Neuronal stem cell (in vitro differentiated cells): ENCODE results near the gene EXO5.
A peak's percentile ranks its signal among the peaks of the same experiment; 100 is the strongest.

ENCODE experiments used
- DNase-seq: peaks from one replicate; pipeline ENCODE4 v3.0.0-alpha.2; 2013; ENCODE audit warnings: low spot score
- H2AFZ ChIP-seq: one replicate; pipeline ENCODE4 v1.6.1; 2013; ENCODE audit warnings: mild to moderate bottlenecking, low read length, inconsistent platforms
- H2AK5ac ChIP-seq: 2 replicates; pipeline ENCODE4 v1.6.1; 2013; ENCODE audit warnings: low read depth, mild to moderate bottlenecking, inconsistent platforms, low read length, moderate library complexity, mixed read lengths
- H2BK120ac ChIP-seq: 2 replicates; pipeline ENCODE4 v1.6.1; 2013; ENCODE audit warnings: low read depth, mild to moderate bottlenecking, inconsistent platforms, low read length, moderate library complexity, mixed read lengths
- H2BK12ac ChIP-seq: one replicate; pipeline ENCODE4 v1.6.1; 2013; ENCODE audit warnings: low read length, inconsistent platforms
- H2BK15ac ChIP-seq: 2 replicates; pipeline ENCODE4 v1.6.1; 2013; ENCODE audit warnings: mild to moderate bottlenecking, low read length, inconsistent platforms, mixed read lengths
- H2BK5ac ChIP-seq: one replicate; pipeline ENCODE4 v1.6.1; 2013; ENCODE audit warnings: inconsistent platforms, mild to moderate bottlenecking, low read length, moderate library complexity
- H3K14ac ChIP-seq: one replicate; pipeline ENCODE4 v1.6.1; 2013; ENCODE audit warnings: low read length, inconsistent platforms
- H3K18ac ChIP-seq: 2 replicates; pipeline ENCODE4 v1.6.1; 2013; ENCODE audit warnings: low read length, inconsistent platforms
- H3K23ac ChIP-seq: 2 replicates; pipeline ENCODE4 v1.6.1; 2013; ENCODE audit warnings: low read depth, mild to moderate bottlenecking, mixed read lengths, low read length, inconsistent platforms; ENCODE audit not compliant: poor library complexity
- H3K27ac ChIP-seq: replicated peaks from 3 replicates; pipeline ENCODE4 v1.5.1; 2013; ENCODE audit warnings: low read length, inconsistent platforms
- H3K27me3 ChIP-seq, 3 experiments: 2 replicates each; pipeline ENCODE4 v1.6.1; 2013; ENCODE audit warnings: low read length in 3 of 3, mild to moderate bottlenecking in 2 of 3, inconsistent platforms in 1 of 3, low read depth in 1 of 3, mixed read lengths in 1 of 3, moderate library complexity in 1 of 3; ENCODE audit not compliant: control insufficient read depth in 3 of 3, insufficient read depth in 3 of 3
- H3K36me3 ChIP-seq, 2 donors: replicated peaks in 1 of 2; 2 replicates each; pipeline ENCODE4 v1.6.1; 2013; ENCODE audit warnings: low read length in 2 of 2; ENCODE audit not compliant: control insufficient read depth in 2 of 2, insufficient read depth in 2 of 2
- H3K4ac ChIP-seq: 2 replicates; pipeline ENCODE4 v1.6.1; 2013; ENCODE audit warnings: inconsistent platforms, mild to moderate bottlenecking, low read length, moderate library complexity
- H3K4me1 ChIP-seq, 2 donors: 1 replicate in 1 of 2; 2 replicates in 1 of 2; pipeline ENCODE4 v1.6.1; 2013; ENCODE audit warnings: low read length in 2 of 2, low read depth in 1 of 2; ENCODE audit not compliant: control insufficient read depth in 2 of 2, insufficient read depth in 1 of 2
- H3K4me2 ChIP-seq: one replicate; pipeline ENCODE4 v1.6.1; 2013; ENCODE audit warnings: mild to moderate bottlenecking, low read length, inconsistent platforms; ENCODE audit not compliant: insufficient read depth, poor library complexity, severe bottlenecking
- H3K4me3 ChIP-seq, 2 donors: 2 replicates each; pipeline ENCODE4 v1.5.1; 2013; ENCODE audit warnings: low read length in 2 of 2, mild to moderate bottlenecking in 2 of 2, inconsistent platforms in 1 of 2, moderate library complexity in 1 of 2
- H3K79me1 ChIP-seq: one replicate; pipeline ENCODE4 v1.6.1; 2013; ENCODE audit warnings: low read depth, mild to moderate bottlenecking, inconsistent platforms, low read length, moderate library complexity
- H3K9ac ChIP-seq: one replicate; pipeline ENCODE4 v1.6.1; 2013; ENCODE audit warnings: mild to moderate bottlenecking, low read depth, low read length, inconsistent platforms; ENCODE audit not compliant: poor library complexity
- H3K9me3 ChIP-seq, 2 donors: replicated peaks in 1 of 2; 2 replicates each; pipeline versions ENCODE3 to v1.6.1; 2013; ENCODE audit warnings: low read length in 2 of 2, mild to moderate bottlenecking in 2 of 2, inconsistent platforms in 1 of 2, low read depth in 1 of 2, mixed read lengths in 1 of 2, moderate library complexity in 1 of 2; ENCODE audit not compliant: control insufficient read depth in 2 of 2, insufficient read depth in 1 of 2
- H4K8ac ChIP-seq: one replicate; pipeline ENCODE4 v1.6.1; 2013; ENCODE audit warnings: low read depth, mild to moderate bottlenecking, inconsistent platforms, low read length, moderate library complexity
- H4K91ac ChIP-seq: one replicate; pipeline ENCODE4 v1.6.1; 2013; ENCODE audit warnings: low read length, low read depth, mild to moderate bottlenecking, inconsistent platforms; ENCODE audit not compliant: poor library complexity
- WGBS, 2 donors: extraction: QIAGEN DNeasy Blood & Tissue Kit; methylation state at CpG; one replicate each; pipeline ENCODE4 v1.1.7; 2013; ENCODE audit warnings: missing lambda C conversion rate in 2 of 2, mixed read lengths in 1 of 2; ENCODE audit not compliant: insufficient read length in 2 of 2, insufficient replicate concordance in 1 of 2; ENCODE audit errors: extremely low coverage in 2 of 2; 5-methylcytosine and 5-hydroxymethylcytosine counted together

EXO5 gene

GRCh38 chr1:40476924-40477677 is 31.5 kb upstream of the EXO5 start, which contains the start of gene ZFP69:
ZFP69 (plus strand) TSS chr1:40477290; CDS start chr1:40479362, 2,072 bp downstream.
- H3K79me1 ChIP-seq = no peaks in the 10 kb centered on the region
- H3K9ac ChIP-seq = peak within 1 kb of the TSS; percentile 64
- H3K4me2 ChIP-seq = peak within 1 kb of the TSS; percentile 89
- H3K4ac ChIP-seq = peak within 1 kb of the TSS; percentile 26
- peak within 1 kb of the TSS; percentile 63 to 90 for H3K4me3 ChIP-seq
- peak; percentile 56 for DNase-seq
- H2AFZ ChIP-seq = peak within 1 kb of the TSS; percentile 98
- no peak within 1 kb of the TSS for H3K27ac ChIP-seq
- peaks cover 0 to 4% of the 10 kb centered on the region in 2 donors for H3K4me1 ChIP-seq
- no peak within 1 kb of the TSS for H2BK15ac ChIP-seq
- no peak within 1 kb of the TSS for H2BK120ac ChIP-seq
- peaks cover 2 to 22% of the 10 kb centered on the region in 2 donors for H3K36me3 ChIP-seq
- WGBS, 2 donors = no CpG with 5 or more reads among the region's 65 CpGs
- peak within 1 kb of the TSS; percentile 83 for H3K23ac ChIP-seq
- H4K8ac ChIP-seq = no peak within 1 kb of the TSS
- H2AK5ac ChIP-seq = no peak within 1 kb of the TSS
- peaks cover 0 to 61% of the 10 kb centered on the region in 2 donors for H3K9me3 ChIP-seq
- H3K27me3 ChIP-seq = no peaks in the 10 kb centered on the region
- H2BK5ac ChIP-seq = no peak within 1 kb of the TSS
- no peak within 1 kb of the TSS for H3K14ac ChIP-seq
- H4K91ac ChIP-seq = no peak within 1 kb of the TSS
- H3K18ac ChIP-seq = peak within 1 kb of the TSS; percentile 90
- no peak within 1 kb of the TSS for H2BK12ac ChIP-seq

DNA sequence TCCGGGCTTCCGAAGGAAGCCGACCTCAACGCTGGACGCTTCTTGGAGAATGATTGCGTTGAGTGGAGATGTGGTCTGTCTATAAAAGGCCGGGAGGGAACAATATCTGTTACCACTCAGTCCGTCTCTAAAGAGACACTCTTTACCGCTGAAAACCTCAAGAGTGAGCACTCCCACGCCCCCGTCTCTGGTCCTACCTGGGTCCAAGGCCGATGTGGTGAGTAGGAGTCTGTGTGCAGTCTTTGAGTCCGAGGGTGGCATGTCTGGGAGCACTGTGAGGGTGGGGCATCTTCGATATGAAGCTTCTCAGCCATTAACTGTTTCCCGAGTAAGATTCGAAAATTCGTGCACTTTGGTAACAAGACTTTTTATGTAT is 30.9 kb upstream of the EXO5 start:
- Histone ChIP-seq H3K9ac (peak overlapping the region; percentile 64), H3K14ac (no peak overlapping the region), H3K23ac (no peak overlapping the region), H3K9me3 (peaks cover 2 to 65% of the 10 kb centered on the region in 2 donors), H4K8ac (no peak overlapping the region), H2BK12ac (no peak overlapping the region), H2AK5ac (no peak overlapping the region), H3K4ac (no peak overlapping the region), H3K4me3 (peak overlapping the region; percentile 63 to 90), H3K18ac (peak overlapping the region; percentile 89), H2BK5ac (no peak overlapping the region), H2AFZ (peak overlapping the region; percentile 98), H3K27me3 (no peaks in the 10 kb centered on the region), H4K91ac (no peak overlapping the region), H3K27ac (no peak overlapping the region), H3K4me1 (peaks cover 0 to 4% of the 10 kb centered on the region in 2 donors), H2BK120ac (no peak overlapping the region), H2BK15ac (no peak overlapping the region), H3K4me2 (peak overlapping the region; percentile 89), H3K36me3 (peaks cover 4 to 28% of the 10 kb centered on the region in 2 donors), H3K79me1 (no peaks in the 10 kb centered on the region)
- no CpG with 5 or more reads among the region's 17 CpGs for WGBS, 2 donors
- DNase-seq = no peak

GRCh38 chr1:40478276-40478675 is 30.3 kb upstream of the EXO5 start:
- Histone ChIP-seq H2BK15ac (no peak overlapping the region), H3K9me3 (peaks cover 2 to 68% of the 10 kb centered on the region in 2 donors), H3K23ac (no peak overlapping the region), H3K14ac (no peak overlapping the region), H2BK12ac (no peak overlapping the region), H3K4me3 (peak overlapping the region; percentile 63 to 90), H3K4me1 (peaks cover 0 to 4% of the 10 kb centered on the region in 2 donors), H3K27me3 (no peaks in the 10 kb centered on the region), H3K4ac (no peak overlapping the region), H4K91ac (no peak overlapping the region), H3K79me1 (no peaks in the 10 kb centered on the region), H2AK5ac (no peak overlapping the region), H3K27ac (no peak overlapping the region), H2AFZ (peak overlapping the region; percentile 98), H3K36me3 (peaks cover 4 to 34% of the 10 kb centered on the region in 2 donors), H4K8ac (no peak overlapping the region), H2BK5ac (no peak overlapping the region), H3K9ac (no peak overlapping the region), H3K18ac (no peak overlapping the region), H2BK120ac (no peak overlapping the region), H3K4me2 (no peak overlapping the region)
- WGBS, 2 donors = no CpG with 5 or more reads among the region's 2 CpGs
- no peak for DNase-seq

DNA sequence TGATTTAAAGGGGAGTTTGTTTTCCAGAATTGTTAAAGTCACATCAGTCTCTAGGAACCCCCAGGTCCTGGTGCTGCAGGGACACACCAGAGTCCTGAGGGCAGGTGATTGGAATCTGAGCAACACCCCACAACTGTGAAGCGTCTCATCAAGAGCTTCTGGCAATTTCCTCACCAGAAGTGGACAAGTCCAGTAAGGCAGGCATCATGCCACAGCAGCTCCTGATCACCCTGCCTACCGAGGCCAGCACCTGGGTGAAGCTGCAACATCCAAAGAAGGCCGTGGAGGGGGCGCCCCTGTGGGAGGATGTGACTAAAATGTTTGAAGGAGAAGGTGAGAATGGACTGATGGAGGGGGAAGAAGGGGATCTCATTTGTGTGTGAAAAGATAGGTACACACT is 29.4 kb upstream of the EXO5 start:
- H2AK5ac ChIP-seq = no peak overlapping the region
- peaks cover 2 to 69% of the 10 kb centered on the region in 2 donors for H3K9me3 ChIP-seq
- H3K4me1 ChIP-seq = peaks cover 0 to 4% of the 10 kb centered on the region in 2 donors
- no peaks in the 10 kb centered on the region for H3K79me1 ChIP-seq
- no peak overlapping the region for H4K91ac ChIP-seq
- H2BK5ac ChIP-seq = no peak overlapping the region
- WGBS, 2 donors = no CpG with 5 or more reads among the region's 4 CpGs
- H3K27ac ChIP-seq = no peak overlapping the region
- H2BK15ac ChIP-seq = no peak overlapping the region
- H3K27me3 ChIP-seq = no peaks in the 10 kb centered on the region
- peak overlapping the region in 1 of 2 donors; percentile 29 for H3K4me3 ChIP-seq
- H3K9ac ChIP-seq = no peak overlapping the region
- H3K23ac ChIP-seq = peak overlapping the region; percentile 3
- H4K8ac ChIP-seq = no peak overlapping the region
- H3K36me3 ChIP-seq = peaks cover 4 to 35% of the 10 kb centered on the region in 2 donors
- no peak for DNase-seq
- H3K4me2 ChIP-seq = no peak overlapping the region
- no peak overlapping the region for H2BK120ac ChIP-seq
- no peak overlapping the region for H3K18ac ChIP-seq
- H2BK12ac ChIP-seq = no peak overlapping the region
- no peak overlapping the region for H2AFZ ChIP-seq
- no peak overlapping the region for H3K14ac ChIP-seq
- H3K4ac ChIP-seq = no peak overlapping the region
